Glomerular visceral epithelial cell (primary cell): ENCODE measurements around the gene VAV3.
A peak's percentile ranks its signal among the peaks of the same experiment; 100 is the strongest.

Experiments
- DNase-seq: peaks from one replicate; pipeline ENCODE4 v3.0.0-alpha.2; 2016; ENCODE audit errors: extremely low spot score

Gene VAV3

DNA sequence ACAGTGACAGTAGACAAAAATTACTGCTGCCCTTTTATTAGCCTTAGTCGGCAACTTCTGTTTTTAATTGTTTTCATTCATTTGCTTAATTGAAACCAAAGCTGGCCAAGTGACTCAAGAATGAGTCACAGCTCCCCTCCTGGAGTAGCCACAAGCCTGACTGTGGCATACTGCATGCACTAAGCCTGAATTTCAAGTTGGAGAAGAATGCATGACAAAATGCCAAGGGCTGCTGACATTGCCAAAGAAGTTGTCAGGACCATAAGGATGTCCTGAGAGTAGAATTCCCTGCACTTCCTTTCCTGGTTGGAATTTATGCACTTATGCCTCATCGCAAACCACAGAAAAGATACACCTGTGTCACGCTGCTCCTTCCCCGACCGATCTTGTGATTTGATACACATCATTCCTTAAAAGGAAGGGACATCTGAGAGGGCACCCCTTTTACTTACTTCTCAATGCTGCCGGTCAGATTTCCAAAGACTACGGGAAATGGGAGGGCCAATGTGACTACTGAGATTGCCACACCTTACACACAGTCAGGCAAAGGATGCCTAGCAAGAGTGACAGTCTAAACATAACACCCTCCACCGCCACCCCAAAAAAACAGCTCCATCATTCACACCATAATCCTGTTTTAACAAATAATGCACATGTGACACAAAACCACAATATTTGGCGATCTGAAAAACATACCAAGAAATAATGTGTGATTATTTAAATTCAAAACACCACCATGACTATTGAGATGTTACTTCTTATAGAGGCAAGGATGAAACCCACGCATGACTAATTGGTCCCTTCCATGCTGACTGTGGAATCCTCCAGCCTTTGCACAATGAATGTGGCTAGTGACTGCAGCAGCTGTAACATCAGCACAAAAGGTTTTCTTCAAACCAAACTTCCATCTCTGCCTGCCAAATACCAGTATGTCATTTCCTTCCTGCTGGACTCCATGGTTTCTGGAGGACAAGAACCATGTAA is 28.2 kb downstream of the VAV3 start:
- DNase-seq: peak; percentile 78

DNA sequence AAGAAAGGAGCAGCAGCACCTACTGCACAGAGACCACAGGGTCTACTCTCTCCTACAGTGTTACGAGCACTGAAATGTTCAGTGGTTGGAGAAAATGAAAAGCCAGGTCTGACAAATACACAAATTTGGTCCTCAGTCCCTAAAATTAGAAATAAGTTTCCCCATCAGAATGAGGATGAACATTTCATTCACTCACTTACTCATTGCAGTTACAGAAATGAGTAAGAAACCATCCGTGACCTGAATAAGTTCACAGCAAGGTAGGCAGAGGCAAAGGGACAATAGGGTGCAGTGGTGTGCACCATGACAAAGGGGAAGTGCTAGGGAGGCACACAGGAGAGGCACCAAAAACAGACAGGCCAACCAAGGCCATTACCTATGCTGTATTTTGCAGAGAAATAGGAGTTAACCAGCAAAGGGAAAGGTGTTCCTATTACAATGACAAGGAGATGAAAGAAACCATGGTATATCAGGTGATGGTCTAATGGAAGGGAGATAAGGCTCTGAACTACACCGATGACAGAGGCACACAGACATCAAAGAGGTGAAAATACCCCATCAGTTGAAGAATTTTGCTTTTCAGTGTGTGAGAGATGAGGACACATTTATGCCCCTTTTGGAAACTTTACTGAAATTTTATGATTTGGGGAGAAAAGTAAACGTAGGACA is 29.4 kb downstream of the VAV3 start:
- no peak for DNase-seq

DNA sequence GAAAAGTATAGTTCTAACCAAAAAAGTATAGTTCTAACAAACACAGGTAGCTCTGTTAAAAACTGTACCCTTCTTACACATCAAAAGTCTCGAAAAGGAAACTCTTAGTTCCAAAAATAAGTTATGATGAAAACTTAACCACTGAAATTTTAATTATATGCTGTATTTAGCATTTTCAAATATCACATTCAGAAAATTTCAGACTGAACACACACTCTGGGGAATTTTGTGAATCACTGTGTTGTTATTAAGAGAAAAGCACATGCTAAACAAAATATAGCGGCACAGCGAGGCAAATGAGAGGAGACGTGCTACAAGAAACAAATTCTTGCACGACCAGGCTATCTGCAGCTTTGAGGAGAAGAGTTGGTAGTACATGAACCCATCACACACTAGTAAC is 30.4 kb downstream of the VAV3 start:
- no peak for DNase-seq

DNA sequence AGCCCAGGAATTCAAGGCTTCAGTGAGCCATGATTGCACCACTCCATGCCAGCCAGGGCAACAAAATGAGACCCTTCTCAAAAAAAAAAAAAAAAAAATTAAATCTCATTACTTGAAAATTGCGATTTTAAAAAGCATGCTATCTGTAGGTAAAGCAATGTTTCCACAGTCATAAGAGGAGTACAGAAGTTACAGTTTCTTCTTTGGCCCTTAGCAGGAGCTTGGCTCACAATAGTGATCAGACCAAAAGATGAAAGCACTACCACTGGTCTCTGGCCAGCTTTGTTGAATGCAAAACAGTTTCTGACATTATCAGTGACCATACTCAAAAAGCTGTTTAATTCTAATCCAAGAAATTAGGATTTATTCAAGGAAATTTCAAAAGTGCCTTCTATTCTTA is 31.2 kb downstream of the VAV3 start:
- no peak for DNase-seq

DNA sequence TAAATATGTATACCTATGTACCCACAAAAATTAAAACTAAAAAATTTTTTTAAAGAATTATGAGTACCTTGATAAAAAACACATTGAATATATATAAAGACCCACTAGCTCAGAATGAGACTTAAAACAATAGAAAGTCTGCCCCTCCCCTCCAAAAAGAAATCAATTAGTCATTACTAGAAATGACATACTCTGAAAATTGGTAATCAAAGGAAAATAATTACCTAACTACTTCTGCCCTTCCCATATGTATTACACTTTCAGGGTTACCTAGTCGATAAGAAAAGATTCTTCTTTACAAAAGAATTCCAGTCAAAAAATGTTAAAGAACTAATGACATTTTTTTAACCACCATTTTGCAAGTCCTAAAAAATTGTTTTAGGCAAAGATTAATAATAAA is 34.7 kb downstream of the VAV3 start:
- DNase-seq: no peak

DNA sequence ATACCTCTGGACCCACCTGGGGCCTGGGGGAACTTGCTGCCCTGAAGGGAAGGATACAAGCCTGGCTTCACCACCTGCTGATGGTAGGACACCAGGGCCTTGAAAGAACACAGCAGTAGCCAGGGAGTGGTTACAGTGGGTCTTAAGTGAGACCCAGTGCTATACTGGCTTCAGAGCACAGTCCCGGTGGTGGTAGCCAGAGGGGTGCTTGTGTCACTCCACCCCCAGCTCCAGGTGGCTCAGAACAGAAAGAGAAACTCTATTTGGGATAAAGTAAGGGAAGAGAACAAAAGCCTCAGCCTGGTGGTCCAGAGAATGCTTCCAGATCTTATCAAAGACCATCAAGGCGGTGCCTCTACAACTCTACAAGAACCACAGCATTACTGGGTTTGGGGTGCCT is 37.2 kb downstream of the VAV3 start:
- DNase-seq: no peak

DNA sequence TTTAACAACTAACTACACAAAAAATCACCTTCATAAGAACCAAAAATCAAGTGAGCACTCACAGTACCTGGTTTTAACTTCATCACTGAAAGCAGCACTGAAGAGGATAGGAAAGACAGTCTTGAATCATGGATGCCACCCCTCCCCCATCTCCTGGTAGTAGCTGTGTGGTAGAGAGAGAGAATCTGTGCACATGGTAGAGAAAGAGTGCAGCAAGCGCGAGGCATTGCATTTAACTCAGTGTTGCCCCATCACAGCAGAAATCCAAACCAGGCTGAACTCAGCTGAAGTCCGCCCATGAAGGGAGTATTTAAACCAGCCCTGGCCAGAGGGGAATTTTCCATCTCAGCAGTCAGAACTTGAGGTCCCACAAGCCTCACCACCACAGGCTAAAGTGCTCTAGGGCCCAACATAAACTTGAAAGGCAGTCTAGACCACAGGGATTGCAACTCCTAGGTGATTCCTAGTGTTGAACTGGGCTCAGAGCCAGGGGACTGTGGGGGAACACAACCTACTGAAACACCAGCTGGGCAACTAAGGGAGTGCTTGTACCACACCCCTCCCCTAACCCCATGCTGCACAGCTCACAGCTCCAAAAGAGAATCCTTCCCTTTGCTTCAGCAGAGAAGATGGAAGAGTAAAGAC is 38.4 kb downstream of the VAV3 start:
- DNase-seq: peak; percentile 52

DNA sequence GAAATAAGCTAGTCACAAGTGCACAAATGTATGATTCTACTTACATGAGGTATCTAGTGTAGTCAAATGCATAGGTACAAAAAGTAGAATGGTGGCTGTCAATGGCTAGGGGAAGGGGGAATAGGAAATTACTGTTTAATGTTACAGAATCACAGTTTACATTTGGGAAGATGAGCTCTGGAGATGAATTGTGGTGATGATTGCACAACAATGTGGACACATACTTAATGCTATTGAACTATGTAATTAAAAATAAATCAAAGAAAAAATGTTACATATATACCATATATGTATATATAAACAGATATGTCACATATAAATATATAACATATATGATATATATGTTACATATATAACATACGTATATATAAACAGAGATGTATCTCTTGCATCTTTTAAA is 39.4 kb downstream of the VAV3 start:
- DNase-seq: no peak

DNA sequence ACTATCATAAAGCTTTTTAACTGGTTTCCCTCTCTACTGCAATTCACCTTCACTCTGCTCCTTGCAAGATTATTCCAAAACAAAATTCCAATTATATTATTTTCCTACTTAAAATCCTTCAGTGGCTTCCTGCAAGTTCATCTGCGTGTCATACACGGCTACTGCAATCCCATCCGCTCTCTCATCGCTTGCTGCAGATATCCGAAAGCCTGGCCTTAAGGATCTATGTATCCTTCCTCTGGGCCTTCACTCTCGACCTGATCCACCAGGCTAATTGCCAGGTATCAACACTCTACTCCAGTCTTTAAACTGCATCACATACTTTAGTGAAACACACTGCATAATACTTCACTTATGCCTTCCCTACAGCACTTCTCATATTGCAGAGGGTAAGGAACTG is 44.0 kb downstream of the VAV3 start:
- DNase-seq: no peak

DNA sequence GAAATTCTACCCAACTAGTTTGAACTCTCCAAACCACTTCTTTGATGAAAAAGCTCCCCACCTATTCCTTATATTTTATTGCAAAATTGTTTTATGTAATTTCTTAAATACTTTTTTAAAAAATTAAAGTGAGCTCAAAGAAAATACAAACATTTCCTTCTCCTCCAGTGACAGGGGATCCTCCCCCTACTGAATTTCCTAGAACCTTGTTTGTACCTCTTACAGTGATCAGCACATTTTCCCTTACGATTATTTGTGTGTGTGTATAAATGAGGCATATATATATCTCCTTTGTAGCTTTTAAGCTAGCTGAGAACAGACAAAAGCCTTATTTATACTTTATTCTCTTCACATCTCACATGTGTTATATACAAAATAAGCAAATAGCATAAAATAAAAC is 44.4 kb downstream of the VAV3 start:
- DNase-seq: no peak

DNA sequence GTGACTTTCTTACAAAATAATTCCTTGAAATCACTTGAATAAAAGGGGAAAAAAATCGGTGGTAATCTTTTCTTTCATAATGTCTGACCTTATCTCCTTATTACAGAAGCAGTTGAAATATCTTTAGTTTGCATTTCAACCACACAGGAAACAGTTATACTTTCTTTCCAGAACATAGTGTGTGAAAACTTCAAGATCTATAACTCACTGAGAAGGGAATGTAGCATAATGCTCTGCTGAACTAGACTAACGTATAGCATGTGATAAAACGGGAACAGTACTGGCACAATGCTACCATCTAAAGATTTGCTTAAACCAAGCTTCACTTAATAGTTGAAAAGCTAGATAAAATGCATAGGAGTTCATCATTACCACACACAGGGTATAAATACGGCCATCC is 45.0 kb downstream of the VAV3 start:
- DNase-seq: no peak

DNA sequence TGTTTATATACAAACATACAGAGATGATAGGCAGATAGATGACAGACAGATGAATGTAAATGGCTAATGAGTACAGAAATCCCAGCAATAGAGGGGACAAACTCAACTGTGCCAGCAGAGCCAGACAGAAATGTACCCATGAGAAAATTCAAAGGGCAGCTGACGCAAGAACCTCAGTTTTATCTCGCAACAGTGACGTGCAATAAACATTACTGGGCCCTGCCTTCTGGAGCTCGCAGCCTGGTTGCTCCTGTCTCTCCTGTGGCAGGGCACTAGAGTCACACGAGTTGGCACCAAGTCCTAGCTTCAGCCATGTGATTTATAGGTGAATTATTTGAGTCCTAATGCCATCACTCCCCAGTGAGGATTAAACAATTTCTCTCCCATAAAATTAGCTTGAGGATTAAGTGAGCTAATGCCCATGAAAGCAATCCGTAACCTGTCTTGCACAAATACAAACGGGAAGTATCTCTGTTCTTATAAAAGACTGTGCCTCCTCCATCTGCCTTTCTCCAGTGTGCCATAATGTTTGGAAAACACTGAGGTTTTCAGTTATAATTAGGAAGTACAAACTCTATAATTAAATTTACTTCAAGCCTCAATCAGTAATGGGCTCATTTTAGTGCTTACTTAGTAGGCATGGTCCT is 50.7 kb downstream of the VAV3 start:
- no peak for DNase-seq

DNA sequence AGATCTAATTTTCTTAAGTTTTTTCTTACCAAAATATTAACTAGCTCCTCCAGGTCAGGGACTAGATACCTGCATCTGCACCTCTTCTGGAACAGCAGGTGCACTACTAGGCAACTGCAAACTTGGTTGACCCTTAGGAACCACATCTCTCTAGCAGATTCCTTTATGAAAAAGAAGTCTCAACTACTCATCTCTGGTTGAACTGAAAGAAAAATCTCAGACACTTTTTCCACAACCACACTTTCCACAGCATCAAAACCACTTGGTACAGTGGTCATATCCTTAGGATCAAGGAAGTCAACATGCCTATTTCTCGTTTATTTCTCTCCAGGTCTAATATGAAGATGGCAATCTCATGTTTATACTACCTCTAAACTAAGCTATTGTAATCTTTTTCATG is 52.3 kb downstream of the VAV3 start:
- no peak for DNase-seq

DNA sequence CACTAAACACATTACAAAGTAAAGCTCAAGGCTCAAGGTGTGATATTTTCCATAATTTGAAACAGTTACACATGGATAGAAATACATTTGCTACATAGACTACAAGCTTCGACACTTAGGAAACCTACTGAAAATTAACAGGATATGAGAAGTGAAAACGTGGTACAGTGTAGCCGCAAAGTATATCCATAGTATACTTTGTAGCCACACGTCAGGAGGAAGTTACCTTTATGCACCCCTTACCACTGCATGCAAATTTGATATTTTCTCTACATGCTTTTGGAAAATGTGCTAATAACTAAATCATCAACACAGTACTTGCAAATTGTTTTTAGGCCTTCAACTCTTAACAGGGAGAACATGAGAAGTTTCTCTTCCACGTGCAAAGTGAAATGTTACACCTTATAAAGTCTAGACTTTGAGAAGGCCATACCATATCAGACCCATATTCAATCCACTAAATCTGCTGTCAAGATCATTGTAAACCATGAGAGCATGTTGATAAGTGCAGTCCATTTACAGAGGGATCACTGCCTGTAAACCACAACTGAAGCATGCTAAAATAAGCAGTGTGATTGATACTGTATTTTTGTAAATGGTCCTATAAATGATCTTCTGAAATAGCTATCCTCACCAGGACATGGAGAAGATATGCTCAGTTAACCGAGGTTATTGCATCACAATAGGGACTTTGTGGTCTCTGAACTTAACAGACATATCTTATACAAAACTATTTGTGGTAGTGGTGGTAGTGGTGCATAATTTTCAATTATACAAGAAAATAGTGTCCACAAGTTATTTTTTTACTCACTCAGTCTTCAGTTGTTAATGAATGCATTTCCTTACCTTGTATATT is 64.7 kb downstream of the VAV3 start:
- no peak for DNase-seq

DNA sequence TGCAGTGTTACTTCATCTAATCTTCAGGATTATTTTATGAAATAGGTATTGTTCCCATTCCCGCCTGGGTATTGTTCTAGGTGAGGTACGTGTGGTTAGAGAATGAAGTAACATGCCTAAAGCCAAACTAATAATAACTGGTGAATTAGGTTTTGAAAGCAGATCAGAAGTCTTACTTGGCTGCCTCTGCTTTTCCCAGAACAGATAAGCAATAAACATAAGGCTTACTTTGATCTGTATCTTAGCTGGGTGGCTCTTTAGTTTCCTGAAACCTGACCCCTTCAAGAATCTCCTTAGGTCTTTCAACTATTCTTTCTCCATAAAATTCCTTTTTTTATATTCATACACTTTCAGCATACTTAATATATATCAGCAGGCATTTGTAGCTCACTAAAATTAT is 65.3 kb downstream of the VAV3 start:
- DNase-seq: no peak

DNA sequence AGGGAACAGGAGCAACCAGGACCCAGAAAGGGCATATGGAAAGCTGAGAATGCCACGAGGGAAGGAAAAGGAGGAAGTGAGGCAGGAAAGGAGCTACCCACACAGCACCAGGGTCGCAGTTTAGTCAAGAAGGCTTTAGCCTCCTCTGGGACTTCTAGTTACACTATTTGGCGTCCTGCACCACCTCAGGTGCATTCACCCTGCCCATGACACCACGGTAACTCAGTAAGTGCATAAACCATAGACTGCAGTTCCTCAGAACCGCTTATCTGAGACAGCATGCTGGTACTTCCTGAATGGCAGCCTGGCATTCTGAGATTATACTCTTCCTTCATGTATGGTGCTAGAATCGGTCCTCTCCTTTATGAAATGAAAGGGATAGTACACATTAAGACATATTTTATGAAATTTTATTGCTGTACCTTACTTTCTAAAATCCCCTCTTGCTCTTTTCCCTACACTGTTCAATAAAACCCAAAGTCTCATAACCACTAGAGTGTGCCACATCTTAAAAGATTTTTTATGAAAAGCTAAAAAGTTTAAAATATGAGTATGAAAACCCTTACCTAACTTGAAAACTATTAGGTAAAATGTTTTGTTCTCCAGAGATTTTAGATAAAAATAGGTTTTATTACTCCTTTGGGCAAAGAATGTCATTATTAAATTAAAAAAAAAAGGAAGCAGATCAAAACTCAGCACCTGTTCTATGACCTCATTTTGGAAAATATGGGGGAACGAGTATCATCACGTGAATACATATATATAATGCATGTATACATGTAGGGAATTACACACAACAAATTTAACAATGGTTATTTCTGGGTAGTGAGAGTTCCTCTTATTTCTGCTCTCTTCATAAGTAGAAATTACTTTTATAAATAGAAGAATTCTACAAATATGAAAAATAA is 67.3 kb downstream of the VAV3 start:
- DNase-seq: no peak

DNA sequence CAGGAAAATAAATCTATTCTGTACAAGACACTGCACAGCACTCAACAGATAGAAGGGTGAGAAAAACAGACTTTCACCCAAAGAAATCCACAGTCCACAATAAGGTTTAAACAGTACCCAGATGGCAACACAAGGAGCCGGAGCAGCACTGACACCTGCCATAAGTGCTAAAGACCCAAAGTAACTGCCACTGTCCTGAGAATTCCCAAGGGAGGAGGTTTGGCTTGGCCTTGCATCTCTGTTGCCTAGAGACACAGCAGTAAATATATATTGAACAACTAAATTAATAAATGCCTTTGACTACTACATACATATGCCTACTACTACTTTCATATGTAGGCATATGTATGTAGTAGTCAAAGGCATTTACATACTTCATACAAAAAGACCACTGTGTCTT is 68.0 kb downstream of the VAV3 start:
- DNase-seq: no peak

DNA sequence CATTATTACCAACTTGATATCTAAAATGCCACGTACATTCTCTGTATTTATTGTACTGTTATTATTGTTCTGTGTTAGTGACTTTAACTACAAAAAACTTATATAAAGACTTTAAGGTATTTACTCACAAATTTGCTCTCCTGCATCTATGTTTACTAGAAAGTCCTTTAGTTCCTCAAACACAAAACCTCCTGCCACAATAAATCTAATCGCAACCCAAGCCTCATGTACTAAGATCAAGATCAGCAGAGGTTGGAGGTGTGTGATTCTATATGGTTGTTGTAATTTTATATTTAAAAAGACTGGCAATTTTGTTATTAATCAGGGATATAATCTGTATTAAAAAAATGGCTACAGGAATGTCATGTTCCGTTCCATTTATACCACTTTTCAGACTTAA is 68.6 kb downstream of the VAV3 start:
- no peak for DNase-seq

DNA sequence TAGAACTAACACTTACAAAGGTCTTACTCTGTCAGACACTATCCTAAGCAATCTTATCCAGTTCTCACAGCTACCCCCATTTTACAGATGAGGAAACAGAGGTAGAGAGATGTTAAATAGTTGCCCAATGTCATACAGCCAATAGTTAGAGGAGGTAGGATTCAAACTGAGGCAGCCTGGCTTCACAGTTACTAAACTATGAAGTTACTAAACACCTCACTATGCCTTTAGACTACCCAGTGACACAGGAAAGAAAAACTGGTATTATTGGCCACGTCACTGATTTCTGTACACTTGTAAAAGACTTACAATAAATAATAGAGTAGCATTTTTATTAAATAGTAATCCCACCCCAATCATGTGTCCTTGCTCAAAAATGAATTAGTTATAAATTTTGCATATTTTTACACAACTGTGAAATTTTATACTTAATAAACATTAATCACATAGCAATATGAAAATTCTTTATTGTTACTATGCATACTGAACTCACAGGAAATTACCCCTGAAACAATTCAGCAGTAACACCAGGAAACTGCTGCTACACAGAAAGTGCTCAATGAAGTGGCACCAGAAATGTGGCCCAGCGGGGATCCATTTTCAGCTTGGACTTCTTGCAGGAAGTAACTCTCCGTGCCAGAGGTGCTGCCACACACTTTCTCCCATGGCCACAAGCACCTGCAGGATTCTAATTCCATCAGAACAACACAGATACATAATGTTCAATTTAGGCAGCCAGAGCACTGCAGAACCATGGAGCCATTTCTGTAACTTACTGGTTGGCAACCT is 69.4 kb downstream of the VAV3 start:
- no peak for DNase-seq
